NB4 (cell line): Measurements from ENCODE around the gene CAPZA3.

Source experiments
- MAX ChIP-seq: IDR thresholded peaks from 2 replicates; pipeline ENCODE4 v1.6.1; 2011; ENCODE audit warnings: low read depth, low read length
- MYC ChIP-seq: IDR thresholded peaks from 2 replicates; pipeline ENCODE4 v1.6.1; 2011; ENCODE audit warnings: low read depth, low read length
- POLR2A ChIP-seq: IDR thresholded peaks from 2 replicates; pipeline ENCODE4 v1.6.1; 2011; ENCODE audit warnings: mild to moderate bottlenecking; ENCODE audit not compliant: insufficient read length; ENCODE audit errors: extremely low read depth
- TF ChIP-seq, protein P1 (sequence below): IDR thresholded peaks from one replicate; pipeline ENCODE4 v1.5.1; 2012; ENCODE audit warnings: low read depth, low read length

DNA sequence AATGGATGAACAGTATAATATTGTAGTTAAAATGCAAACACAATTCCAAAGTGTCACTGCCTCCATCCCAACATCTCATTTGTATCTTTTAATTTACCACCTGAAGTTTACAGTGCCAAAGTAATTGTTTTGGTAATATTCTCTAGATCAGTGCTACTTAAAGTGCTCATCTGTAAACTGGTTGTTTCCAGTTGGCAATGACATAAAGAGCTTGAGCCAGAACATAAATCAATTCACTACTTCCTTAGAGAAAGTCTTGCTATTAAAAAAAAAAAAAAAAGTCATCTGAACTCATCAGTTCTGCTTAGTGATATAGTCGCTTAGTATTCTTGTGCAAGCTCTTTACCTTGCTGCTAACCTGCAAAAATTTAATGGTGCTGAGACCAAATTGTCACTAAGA, 16.5 kb upstream of the CAPZA3 start:
- TF ChIP-seq, protein P1, sequence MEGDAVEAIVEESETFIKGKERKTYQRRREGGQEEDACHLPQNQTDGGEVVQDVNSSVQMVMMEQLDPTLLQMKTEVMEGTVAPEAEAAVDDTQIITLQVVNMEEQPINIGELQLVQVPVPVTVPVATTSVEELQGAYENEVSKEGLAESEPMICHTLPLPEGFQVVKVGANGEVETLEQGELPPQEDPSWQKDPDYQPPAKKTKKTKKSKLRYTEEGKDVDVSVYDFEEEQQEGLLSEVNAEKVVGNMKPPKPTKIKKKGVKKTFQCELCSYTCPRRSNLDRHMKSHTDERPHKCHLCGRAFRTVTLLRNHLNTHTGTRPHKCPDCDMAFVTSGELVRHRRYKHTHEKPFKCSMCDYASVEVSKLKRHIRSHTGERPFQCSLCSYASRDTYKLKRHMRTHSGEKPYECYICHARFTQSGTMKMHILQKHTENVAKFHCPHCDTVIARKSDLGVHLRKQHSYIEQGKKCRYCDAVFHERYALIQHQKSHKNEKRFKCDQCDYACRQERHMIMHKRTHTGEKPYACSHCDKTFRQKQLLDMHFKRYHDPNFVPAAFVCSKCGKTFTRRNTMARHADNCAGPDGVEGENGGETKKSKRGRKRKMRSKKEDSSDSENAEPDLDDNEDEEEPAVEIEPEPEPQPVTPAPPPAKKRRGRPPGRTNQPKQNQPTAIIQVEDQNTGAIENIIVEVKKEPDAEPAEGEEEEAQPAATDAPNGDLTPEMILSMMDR: no peak
- TF ChIP-seq MAX (no peak), POLR2A (no peak), MYC (no peak)
